AG04449 (cell line): Measurements from ENCODE around the gene USP3.

ENCODE experiments used
- CTCF ChIA-PET: fragments of 350-600 bp; formaldehyde crosslinking; extraction: SDS; loops from one replicate; lab custom pipeline; 2021; ENCODE audit warnings: antibody characterized with exemption; lab: Yijun Ruan, JAX
- POLR2A ChIA-PET: fragments of 400-600, 350-600 bp; formaldehyde crosslinking; extraction: SDS; loops from one replicate; lab custom pipeline; 2020; ENCODE audit warnings: antibody characterized with exemption, inconsistent platforms; lab: Yijun Ruan, JAX
- DNase-seq: peaks from one replicate; pipeline ENCODE4 v3.0.0-alpha.2; 2010; ENCODE audit warnings: low read depth, low spot score
- H3K4me3 ChIP-seq: 2 replicates; pipeline ENCODE4 v1.5.1; 2011; ENCODE audit warnings: low read depth, mild to moderate bottlenecking, control low read depth, low read length
- CTCF ChIP-seq: IDR thresholded peaks from one replicate; pipeline ENCODE4 v1.5.1; 2011; ENCODE audit warnings: mild to moderate bottlenecking, moderate library complexity, low read length, control low read depth, inconsistent platforms; ENCODE audit not compliant: insufficient read depth; ENCODE audit errors: missing control alignments

USP3 gene

GRCh38 chr15:63473999-63474809 lies 30.2 kb upstream of the USP3 start:
- no peak for DNase-seq
- TF ChIP-seq CTCF = no peak
- H3K4me3 ChIP-seq = no peak overlapping the region
- CTCF ChIA-PET = interaction anchor here (1.3 to 4.7 kb wide), 3 partner anchors 9 to 13 kb away, joined by 3 to 46 read pairs (median 7); no protein-coding TSS in a partner anchor
- POLR2A ChIA-PET = interaction anchor here (1.0 to 1.6 kb wide), 2 partner anchors 30 to 183 kb away, joined by 4 read pairs; partner anchors contain the start of gene USP3

GRCh38 chr15:63474810-63475316 lies 29.5 kb upstream of the USP3 start:
- H3K4me3 ChIP-seq = no peak overlapping the region
- POLR2A ChIA-PET = interaction anchor here (1.6 kb wide), 1 partner anchor 183 kb away, joined by 4 read pairs; no protein-coding TSS in a partner anchor
- TF ChIP-seq CTCF = no peak
- DNase-seq = no peak
- CTCF ChIA-PET = interaction anchor here (1.1 to 4.7 kb wide), 4 partner anchors 9 to 186 kb away, joined by 3 to 46 read pairs (median 5); no protein-coding TSS in a partner anchor

GRCh38 chr15:63475707-63476106 lies 28.7 kb upstream of the USP3 start:
- TF ChIP-seq CTCF = no peak
- CTCF ChIA-PET = interaction anchor here (1.1 to 4.7 kb wide), 9 partner anchors 11 to 187 kb away, joined by 3 to 46 read pairs (median 4); partner anchors contain the start of gene FBXL22
- no peak for DNase-seq
- POLR2A ChIA-PET = interaction anchor here (1.6 kb wide), 1 partner anchor 184 kb away, joined by 4 read pairs; no protein-coding TSS in a partner anchor
- no peak overlapping the region for H3K4me3 ChIP-seq

- CTCF ChIA-PET = interaction anchor here (1.1 to 4.7 kb wide), 8 partner anchors 11 to 185 kb away, joined by 3 to 46 read pairs (median 4); partner anchors contain the start of gene FBXL22
- no peak overlapping the region for H3K4me3 ChIP-seq
- peak; percentile 91 for DNase-seq
- POLR2A ChIA-PET = interaction anchor here (0.7 kb wide), 1 partner anchor 104 kb away, joined by 3 read pairs; no protein-coding TSS in a partner anchor
- TF ChIP-seq CTCF = no peak
These were observed 28.2 kb upstream of the USP3 start for GRCh38 chr15:63476229-63476632.

GRCh38 chr15:63478243-63478642 lies 26.1 kb upstream of the USP3 start:
- CTCF ChIA-PET = interaction anchor here (0.8 to 4.7 kb wide), 3 partner anchors 13 to 132 kb away, joined by 3 to 46 read pairs (median 4); no protein-coding TSS in a partner anchor
- no peak for TF ChIP-seq CTCF
- H3K4me3 ChIP-seq = no peak overlapping the region
- POLR2A ChIA-PET = interaction anchor here (0.5 kb wide), 1 partner anchor 23 kb away, joined by 3 read pairs; no protein-coding TSS in a partner anchor
- no peak for DNase-seq
